Body of pancreas (tissue), 4 donors: ENCODE data around the gene CCDC116.

Experiments used
- POLR2A ChIP-seq, 3 donors: fragments of 450-650 bp; IDR thresholded peaks; one replicate each; pipeline ENCODE4 v1.6.1; 2016; ENCODE audit warnings: antibody characterized with exemption in 3 of 3, mild to moderate bottlenecking in 2 of 3
- TF ChIP-seq, protein P1 (sequence below), 7 experiments: fragments of 450-650 bp in 4 of 7; fragments of 200-600 bp in 3 of 7; sonication (generic) in 3 of 7; IDR thresholded peaks; one replicate each; pipeline ENCODE4 v1.5.1; 2016 to 2019; ENCODE audit warnings: antibody characterized with exemption in 7 of 7

DNA sequence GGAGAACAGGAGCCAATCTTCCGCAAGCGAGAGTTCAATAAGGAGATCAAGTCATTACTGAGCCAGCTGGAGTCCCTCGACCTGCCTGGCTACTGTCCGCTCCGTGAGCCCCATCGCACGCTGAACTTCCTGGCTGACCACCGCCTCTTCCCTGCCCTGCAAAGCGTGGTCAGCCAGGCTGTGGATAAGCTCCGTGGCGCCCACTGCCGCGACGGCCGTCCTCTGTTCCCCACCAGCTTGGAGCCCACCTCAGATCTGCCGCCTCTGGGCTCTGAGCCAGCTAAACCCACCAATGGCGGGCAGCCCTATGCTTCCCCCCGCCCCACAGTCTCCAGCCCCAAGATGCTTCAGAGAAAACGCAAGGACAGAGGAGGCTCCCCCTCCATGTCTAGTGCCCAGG, 2.3 kb downstream of the CCDC116 start:
- TF ChIP-seq, protein P1, sequence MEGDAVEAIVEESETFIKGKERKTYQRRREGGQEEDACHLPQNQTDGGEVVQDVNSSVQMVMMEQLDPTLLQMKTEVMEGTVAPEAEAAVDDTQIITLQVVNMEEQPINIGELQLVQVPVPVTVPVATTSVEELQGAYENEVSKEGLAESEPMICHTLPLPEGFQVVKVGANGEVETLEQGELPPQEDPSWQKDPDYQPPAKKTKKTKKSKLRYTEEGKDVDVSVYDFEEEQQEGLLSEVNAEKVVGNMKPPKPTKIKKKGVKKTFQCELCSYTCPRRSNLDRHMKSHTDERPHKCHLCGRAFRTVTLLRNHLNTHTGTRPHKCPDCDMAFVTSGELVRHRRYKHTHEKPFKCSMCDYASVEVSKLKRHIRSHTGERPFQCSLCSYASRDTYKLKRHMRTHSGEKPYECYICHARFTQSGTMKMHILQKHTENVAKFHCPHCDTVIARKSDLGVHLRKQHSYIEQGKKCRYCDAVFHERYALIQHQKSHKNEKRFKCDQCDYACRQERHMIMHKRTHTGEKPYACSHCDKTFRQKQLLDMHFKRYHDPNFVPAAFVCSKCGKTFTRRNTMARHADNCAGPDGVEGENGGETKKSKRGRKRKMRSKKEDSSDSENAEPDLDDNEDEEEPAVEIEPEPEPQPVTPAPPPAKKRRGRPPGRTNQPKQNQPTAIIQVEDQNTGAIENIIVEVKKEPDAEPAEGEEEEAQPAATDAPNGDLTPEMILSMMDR (IDR thresholded peaks at IDR 0.05) = no peak
- TF ChIP-seq POLR2A (IDR thresholded peaks at IDR 0.05) = no peak
